ENCODE measurements around the gene MEG3.

The MEG3 gene

GRCh38 chr14:100851946-100852620 is 26.2 kb downstream of the MEG3 start:
- Histone ChIP-seq H3K27ac (ENCODE audit: low read depth, low read length) (no peak overlapping the region), H3K9ac (ENCODE audit: low read length) (no peak overlapping the region), H3K27me3 (ENCODE audit: control insufficient read depth, insufficient read depth, low read length) (no peaks in the 10 kb centered on the region), H3K36me3 (ENCODE audit: control insufficient read depth, insufficient read depth, low read length) (no peaks in the 10 kb centered on the region), H3K4me1 (ENCODE audit: control insufficient read depth, insufficient read depth, low read length) (no peaks in the 10 kb centered on the region), H3K4me3 (ENCODE audit: low read length) (no peak overlapping the region)

GRCh38 chr14:100854435-100854834 is 28.5 kb downstream of the MEG3 start:
- Histone ChIP-seq H3K27ac (ENCODE audit: low read depth, low read length) (no peak overlapping the region), H3K9ac (ENCODE audit: low read length) (no peak overlapping the region), H3K27me3 (ENCODE audit: control insufficient read depth, insufficient read depth, low read length) (no peaks in the 10 kb centered on the region), H3K4me3 (ENCODE audit: low read length) (no peak overlapping the region), H3K4me1 (ENCODE audit: control insufficient read depth, insufficient read depth, low read length) (no peaks in the 10 kb centered on the region), H3K36me3 (ENCODE audit: control insufficient read depth, insufficient read depth, low read length) (no peaks in the 10 kb centered on the region)

- H3K27me3 ChIP-seq (ENCODE audit: control insufficient read depth, insufficient read depth, low read length) = no peaks in the 10 kb centered on the region
- H3K4me3 ChIP-seq (ENCODE audit: low read length) = no peak overlapping the region
- H3K4me1 ChIP-seq (ENCODE audit: control insufficient read depth, insufficient read depth, low read length) = no peaks in the 10 kb centered on the region
- no peaks in the 10 kb centered on the region for H3K36me3 ChIP-seq (ENCODE audit: control insufficient read depth, insufficient read depth, low read length)
- no peak overlapping the region for H3K27ac ChIP-seq (ENCODE audit: low read depth, low read length)
- H3K9ac ChIP-seq (ENCODE audit: low read length) = no peak overlapping the region
Measured at GRCh38 chr14:100855256-100855930, 29.5 kb downstream of the MEG3 start.

- H3K4me3 ChIP-seq (ENCODE audit: low read length) = no peak overlapping the region
- H3K27me3 ChIP-seq (ENCODE audit: control insufficient read depth, insufficient read depth, low read length) = no peaks in the 10 kb centered on the region
- no peaks in the 10 kb centered on the region for H3K4me1 ChIP-seq (ENCODE audit: control insufficient read depth, insufficient read depth, low read length)
- no peak overlapping the region for H3K27ac ChIP-seq (ENCODE audit: low read depth, low read length)
- no peak overlapping the region for H3K9ac ChIP-seq (ENCODE audit: low read length)
- no peaks in the 10 kb centered on the region for H3K36me3 ChIP-seq (ENCODE audit: control insufficient read depth, insufficient read depth, low read length)
Measured at GRCh38 chr14:100856056-100856950, 30.4 kb downstream of the MEG3 start.

GRCh38 chr14:100857233-100857922 is 31.5 kb downstream of the MEG3 start:
- Histone ChIP-seq H3K27ac (ENCODE audit: low read depth, low read length) (no peak overlapping the region), H3K4me1 (ENCODE audit: control insufficient read depth, insufficient read depth, low read length) (no peaks in the 10 kb centered on the region), H3K9ac (ENCODE audit: low read length) (no peak overlapping the region), H3K36me3 (ENCODE audit: control insufficient read depth, insufficient read depth, low read length) (no peaks in the 10 kb centered on the region), H3K27me3 (ENCODE audit: control insufficient read depth, insufficient read depth, low read length) (no peaks in the 10 kb centered on the region), H3K4me3 (ENCODE audit: low read length) (no peak overlapping the region)

- Histone ChIP-seq H3K9ac (ENCODE audit: low read length) (no peak overlapping the region), H3K36me3 (ENCODE audit: control insufficient read depth, insufficient read depth, low read length) (no peaks in the 10 kb centered on the region), H3K4me1 (ENCODE audit: control insufficient read depth, insufficient read depth, low read length) (no peaks in the 10 kb centered on the region), H3K27ac (ENCODE audit: low read depth, low read length) (no peak overlapping the region), H3K27me3 (ENCODE audit: control insufficient read depth, insufficient read depth, low read length) (no peaks in the 10 kb centered on the region), H3K4me3 (ENCODE audit: low read length) (no peak overlapping the region)
Measured at GRCh38 chr14:100857923-100858837, 32.3 kb downstream of the MEG3 start.

DNA sequence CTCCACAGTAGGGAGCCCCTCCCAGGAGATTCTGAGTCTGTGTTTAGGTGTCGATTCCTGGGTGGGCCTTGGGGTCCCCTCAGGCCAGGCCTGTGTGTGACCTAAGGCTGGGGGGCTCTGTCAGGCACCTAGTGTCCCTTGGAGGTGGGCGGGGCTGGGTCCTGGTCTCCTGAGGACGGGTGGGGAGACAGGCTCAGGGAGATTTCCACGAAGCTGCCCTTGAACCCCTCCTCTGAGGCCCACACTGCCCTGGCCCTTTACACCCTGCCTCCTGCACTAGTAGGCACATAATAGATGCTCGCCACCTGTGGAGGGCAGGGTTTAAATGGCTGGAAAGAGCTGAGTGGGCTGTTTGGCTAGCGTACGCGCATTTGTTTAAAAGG is 32.9 kb downstream of the MEG3 start:
- no peaks in the 10 kb centered on the region for H3K36me3 ChIP-seq (ENCODE audit: control insufficient read depth, insufficient read depth, low read length)
- H3K27me3 ChIP-seq (ENCODE audit: control insufficient read depth, insufficient read depth, low read length) = no peaks in the 10 kb centered on the region
- no peak overlapping the region for H3K27ac ChIP-seq (ENCODE audit: low read depth, low read length)
- no peak overlapping the region for H3K9ac ChIP-seq (ENCODE audit: low read length)
- no peaks in the 10 kb centered on the region for H3K4me1 ChIP-seq (ENCODE audit: control insufficient read depth, insufficient read depth, low read length)
- H3K4me3 ChIP-seq (ENCODE audit: low read length) = no peak overlapping the region

GRCh38 chr14:100859781-100860180 is 33.9 kb downstream of the MEG3 start:
- no peak overlapping the region for H3K9ac ChIP-seq (ENCODE audit: low read length)
- no peaks in the 10 kb centered on the region for H3K4me1 ChIP-seq (ENCODE audit: control insufficient read depth, insufficient read depth, low read length)
- H3K4me3 ChIP-seq (ENCODE audit: low read length) = no peak overlapping the region
- H3K27me3 ChIP-seq (ENCODE audit: control insufficient read depth, insufficient read depth, low read length) = no peaks in the 10 kb centered on the region
- no peak overlapping the region for H3K27ac ChIP-seq (ENCODE audit: low read depth, low read length)
- no peaks in the 10 kb centered on the region for H3K36me3 ChIP-seq (ENCODE audit: control insufficient read depth, insufficient read depth, low read length)

DNA sequence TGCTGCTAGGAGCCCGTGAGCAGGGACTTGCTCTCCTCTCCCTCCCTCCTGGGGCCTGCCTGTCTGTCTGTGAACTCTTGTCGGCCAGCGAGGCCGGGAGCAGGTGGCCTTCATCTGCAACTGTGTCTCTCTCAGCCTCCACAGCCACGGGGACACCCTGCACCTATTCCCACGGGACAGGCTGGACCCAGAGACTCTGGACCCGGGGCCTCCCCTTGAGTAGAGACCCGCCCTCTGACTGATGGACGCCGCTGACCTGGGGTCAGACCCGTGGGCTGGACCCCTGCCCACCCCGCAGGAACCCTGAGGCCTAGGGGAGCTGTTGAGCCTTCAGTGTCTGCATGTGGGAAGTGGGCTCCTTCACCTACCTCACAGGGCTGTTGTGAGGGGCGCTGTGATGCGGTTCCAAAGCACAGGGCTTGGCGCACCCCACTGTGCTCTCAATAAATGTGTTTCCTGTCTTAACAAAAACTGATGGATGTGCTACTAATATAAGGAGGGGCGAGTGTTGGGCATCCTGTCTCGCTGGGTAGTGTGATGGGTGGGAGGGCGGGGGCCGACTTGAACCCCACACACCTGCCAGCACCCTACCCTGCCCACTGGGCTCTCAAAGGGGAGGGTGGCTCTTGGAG is 34.8 kb downstream of the MEG3 start:
- Histone ChIP-seq H3K4me1 (ENCODE audit: control insufficient read depth, insufficient read depth, low read length) (no peaks in the 10 kb centered on the region), H3K9ac (ENCODE audit: low read length) (no peak overlapping the region), H3K27me3 (ENCODE audit: control insufficient read depth, insufficient read depth, low read length) (no peaks in the 10 kb centered on the region), H3K4me3 (ENCODE audit: low read length) (no peak overlapping the region), H3K27ac (ENCODE audit: low read depth, low read length) (no peak overlapping the region), H3K36me3 (ENCODE audit: control insufficient read depth, insufficient read depth, low read length) (no peaks in the 10 kb centered on the region)

DNA sequence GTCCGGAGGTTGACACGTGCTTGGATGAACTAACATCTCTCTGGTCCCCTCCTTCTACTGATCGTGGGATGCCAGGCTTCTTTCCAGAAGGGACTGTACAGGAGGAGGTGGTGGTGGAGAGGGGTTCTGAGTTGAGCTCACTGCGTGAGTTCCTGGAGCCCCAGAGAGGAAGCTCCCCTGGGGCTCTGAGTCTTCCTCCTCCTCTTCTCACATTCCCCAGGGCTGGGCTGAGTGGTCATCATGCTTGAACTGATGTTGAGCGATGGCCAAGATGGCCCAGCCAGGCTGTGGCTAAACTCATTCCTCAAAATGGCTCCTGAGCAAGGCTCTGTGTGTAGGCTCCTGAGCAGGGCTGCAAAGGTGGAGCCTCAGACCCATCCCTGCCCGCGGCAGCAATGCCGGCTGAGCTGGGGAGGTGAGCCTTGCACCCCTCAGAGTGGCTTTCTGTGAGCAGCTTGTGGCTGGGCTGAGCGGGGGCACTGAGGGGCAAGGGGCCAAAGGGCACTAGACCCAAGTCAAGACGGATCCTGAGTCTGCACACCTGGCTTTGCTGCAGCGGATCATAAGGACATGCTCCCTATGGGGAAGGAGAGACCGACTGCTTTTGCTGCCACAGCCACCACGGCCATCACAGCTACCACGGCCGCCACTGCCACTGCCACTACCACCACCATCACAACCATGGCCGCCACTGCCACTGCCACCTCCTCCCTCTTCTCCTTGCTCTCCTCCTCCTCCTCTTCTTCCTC is 35.4 kb downstream of the MEG3 start:
- H3K27me3 ChIP-seq (ENCODE audit: control insufficient read depth, insufficient read depth, low read length) = no peaks in the 10 kb centered on the region
- no peak overlapping the region for H3K9ac ChIP-seq (ENCODE audit: low read length)
- no peak overlapping the region for H3K27ac ChIP-seq (ENCODE audit: low read depth, low read length)
- no peaks in the 10 kb centered on the region for H3K4me1 ChIP-seq (ENCODE audit: control insufficient read depth, insufficient read depth, low read length)
- no peaks in the 10 kb centered on the region for H3K36me3 ChIP-seq (ENCODE audit: control insufficient read depth, insufficient read depth, low read length)
- no peak overlapping the region for H3K4me3 ChIP-seq (ENCODE audit: low read length)

- no peaks in the 10 kb centered on the region for H3K27me3 ChIP-seq (ENCODE audit: control insufficient read depth, insufficient read depth, low read length)
- no peak overlapping the region for H3K27ac ChIP-seq (ENCODE audit: low read depth, low read length)
- no peaks in the 10 kb centered on the region for H3K4me1 ChIP-seq (ENCODE audit: control insufficient read depth, insufficient read depth, low read length)
- no peak overlapping the region for H3K4me3 ChIP-seq (ENCODE audit: low read length)
- H3K36me3 ChIP-seq (ENCODE audit: control insufficient read depth, insufficient read depth, low read length) = no peaks in the 10 kb centered on the region
- no peak overlapping the region for H3K9ac ChIP-seq (ENCODE audit: low read length)
Measured at GRCh38 chr14:100861937-100862247, 36.0 kb downstream of the MEG3 start.
